Liver (tissue), 9 donors: Measurements from ENCODE around the gene DCST2. TPM values are rescaled to one million over a fixed set of nuclear protein-coding genes. Genes with fewer than 3 reads are reported as not detected.

Experiments used
- DNase-seq: peaks from one replicate; pipeline ENCODE4 v3.0.0-alpha.2; 2017; ENCODE audit warnings: low spot score
- H3K27ac ChIP-seq, 2 donors: one replicate each; pipeline ENCODE4 v1.7.0; 2013; ENCODE audit warnings: inconsistent platforms in 2 of 2, low read length in 2 of 2, control low read depth in 1 of 2, low read depth in 1 of 2, mild to moderate bottlenecking in 1 of 2
- H3K27me3 ChIP-seq, 4 donors: one replicate each; pipeline versions ENCODE4 v1.6.1 to v1.7.0; 2013; ENCODE audit warnings: low read length in 3 of 4, inconsistent platforms in 1 of 4, mild to moderate bottlenecking in 1 of 4, moderate library complexity in 1 of 4; ENCODE audit not compliant: control insufficient read depth in 4 of 4, insufficient read depth in 4 of 4
- H3K36me3 ChIP-seq, 4 donors: one replicate each; pipeline versions ENCODE4 v1.6.1 to v1.7.0; 2013; ENCODE audit warnings: low read length in 3 of 4, mild to moderate bottlenecking in 3 of 4, low read depth in 1 of 4, moderate library complexity in 1 of 4; ENCODE audit not compliant: control insufficient read depth in 4 of 4, insufficient read depth in 3 of 4
- H3K4me1 ChIP-seq, 4 donors: one replicate each; pipeline versions ENCODE4 v1.6.1 to v1.7.0; 2013; ENCODE audit warnings: low read length in 3 of 4, mild to moderate bottlenecking in 3 of 4, moderate library complexity in 1 of 4; ENCODE audit not compliant: control insufficient read depth in 4 of 4, insufficient read depth in 4 of 4
- H3K4me3 ChIP-seq, 3 donors: one replicate each; pipeline versions ENCODE4 v1.6.1 to v1.7.0; 2013; ENCODE audit warnings: low read length in 3 of 3, control low read depth in 1 of 3, low read depth in 1 of 3, mild to moderate bottlenecking in 1 of 3
- H3K9ac ChIP-seq, 2 donors: one replicate each; pipeline ENCODE4 v1.7.0; 2013; ENCODE audit warnings: low read length in 2 of 2, mild to moderate bottlenecking in 2 of 2, moderate library complexity in 2 of 2, control low read depth in 1 of 2, low read depth in 1 of 2
- H3K9me3 ChIP-seq, 4 donors: one replicate each; pipeline versions ENCODE4 v1.6.1 to v1.7.0; 2013; ENCODE audit warnings: low read length in 3 of 4; ENCODE audit not compliant: control insufficient read depth in 4 of 4
- EGR1 ChIP-seq, 2 donors: IDR thresholded peaks; 2 replicates each; pipeline ENCODE4 v1.6.1; 2016 to 2018; ENCODE audit warnings: antibody characterized with exemption in 2 of 2, low read depth in 2 of 2
- FOXA1 ChIP-seq: IDR thresholded peaks from 2 replicates; pipeline ENCODE4 v1.6.1; 2016; ENCODE audit warnings: antibody characterized with exemption
- FOXA2 ChIP-seq: IDR thresholded peaks from 2 replicates; pipeline ENCODE4 v1.6.1; 2016; ENCODE audit warnings: antibody characterized with exemption
- GABPA ChIP-seq, 2 donors: IDR thresholded peaks in 1 of 2; conservative IDR thresholded peaks in 1 of 2; 2 replicates each; pipeline ENCODE4 v1.6.1; 2016; ENCODE audit warnings: antibody characterized with exemption in 2 of 2, mild to moderate bottlenecking in 1 of 2, moderate library complexity in 1 of 2
- HNF4A ChIP-seq, 2 donors: conservative IDR thresholded peaks; 2 replicates each; pipeline ENCODE4 v1.6.1; 2016; ENCODE audit warnings: antibody characterized with exemption in 2 of 2, mild to moderate bottlenecking in 2 of 2
- HNF4G ChIP-seq: IDR thresholded peaks from 2 replicates; pipeline ENCODE4 v1.6.1; 2016; ENCODE audit warnings: antibody characterized with exemption
- JUND ChIP-seq, 2 donors: IDR thresholded peaks; 2 replicates each; pipeline ENCODE4 v1.6.1; 2016; ENCODE audit warnings: antibody characterized with exemption in 2 of 2
- NR2F2 ChIP-seq: IDR thresholded peaks from 2 replicates; pipeline ENCODE4 v1.6.1; 2016; ENCODE audit warnings: antibody characterized with exemption
- RAD21 ChIP-seq, 2 donors: IDR thresholded peaks; 2 replicates each; pipeline ENCODE4 v1.6.1; 2016; ENCODE audit warnings: antibody characterized with exemption in 2 of 2, mild to moderate bottlenecking in 2 of 2
- RXRA ChIP-seq, 2 donors: IDR thresholded peaks; 2 replicates each; pipeline ENCODE4 v1.6.1; 2017 to 2018; ENCODE audit warnings: antibody characterized with exemption in 2 of 2, mild to moderate bottlenecking in 1 of 2
- SP1 ChIP-seq: IDR thresholded peaks from 2 replicates; pipeline ENCODE4 v1.6.1; 2018; ENCODE audit warnings: antibody characterized with exemption, mild to moderate bottlenecking
- TAF1 ChIP-seq: conservative IDR thresholded peaks from 2 replicates; pipeline ENCODE4 v1.6.1; 2016; ENCODE audit warnings: antibody characterized with exemption, mild to moderate bottlenecking
- YY1 ChIP-seq: IDR thresholded peaks from 2 replicates; pipeline ENCODE4 v1.6.1; 2016; ENCODE audit warnings: antibody characterized with exemption, mild to moderate bottlenecking
- WGBS: extraction: QIAGEN DNeasy Blood & Tissue Kit; methylation state at CpG from one replicate; pipeline ENCODE4 v1.1.7; 2013; 5-methylcytosine and 5-hydroxymethylcytosine counted together
- polyA plus RNA-seq, 2 donors: library from polyadenylated mRNA; stranded (reverse) in 1 of 2; unstranded in 1 of 2; fragments of 200-250 nt in 1 of 2; fragments of >200 nt in 1 of 2; fragmentation: Nextera tagmentation in 1 of 2; extraction: Ambion mirVana in 1 of 2; gene quantifications; one replicate each; pipeline versions ENCODE4 v1.2.1 to v1.2.3, GENCODE V29; 2013 to 2015
- total RNA-seq, 2 donors: library from RNA; depleted of rRNA; stranded (reverse); fragments of >200 nt; gene quantifications; one replicate each; pipeline ENCODE4 v1.2.3, GENCODE V29; 2014
- TF ChIP-seq, protein P1 (sequence below): fragments of 150-350 bp; IDR thresholded peaks from 2 replicates; pipeline ENCODE4 v1.5.1; 2017; ENCODE audit warnings: improper control_type of control experiment, low read depth, low read length; ENCODE audit not compliant: missing input control
- TF ChIP-seq, protein P2 (sequence below): IDR thresholded peaks from 2 replicates; pipeline ENCODE4 v1.6.1; 2016; ENCODE audit warnings: antibody characterized with exemption
- TF ChIP-seq, protein P3 (sequence below): IDR thresholded peaks from 2 replicates; pipeline ENCODE4 v1.6.1; 2016; ENCODE audit warnings: antibody characterized with exemption
- TF ChIP-seq, protein P4 (sequence below): IDR thresholded peaks from 2 replicates; pipeline ENCODE4 v1.6.1; 2016; ENCODE audit warnings: antibody characterized with exemption, mild to moderate bottlenecking
- TF ChIP-seq, protein P5 (sequence below): IDR thresholded peaks from 2 replicates; pipeline ENCODE4 v1.6.1; 2016; ENCODE audit warnings: antibody characterized with exemption
- donor health status: healthy.
- donor health status: healthy.
- donor health status: healthy.
- donor health status: healthy.
- donor health status: healthy.

DCST2 gene
- total and polyA plus RNA-seq, 4 donors: 0.25 to 0.53 (median 0.27) TPM; not detected in 1

DNA sequence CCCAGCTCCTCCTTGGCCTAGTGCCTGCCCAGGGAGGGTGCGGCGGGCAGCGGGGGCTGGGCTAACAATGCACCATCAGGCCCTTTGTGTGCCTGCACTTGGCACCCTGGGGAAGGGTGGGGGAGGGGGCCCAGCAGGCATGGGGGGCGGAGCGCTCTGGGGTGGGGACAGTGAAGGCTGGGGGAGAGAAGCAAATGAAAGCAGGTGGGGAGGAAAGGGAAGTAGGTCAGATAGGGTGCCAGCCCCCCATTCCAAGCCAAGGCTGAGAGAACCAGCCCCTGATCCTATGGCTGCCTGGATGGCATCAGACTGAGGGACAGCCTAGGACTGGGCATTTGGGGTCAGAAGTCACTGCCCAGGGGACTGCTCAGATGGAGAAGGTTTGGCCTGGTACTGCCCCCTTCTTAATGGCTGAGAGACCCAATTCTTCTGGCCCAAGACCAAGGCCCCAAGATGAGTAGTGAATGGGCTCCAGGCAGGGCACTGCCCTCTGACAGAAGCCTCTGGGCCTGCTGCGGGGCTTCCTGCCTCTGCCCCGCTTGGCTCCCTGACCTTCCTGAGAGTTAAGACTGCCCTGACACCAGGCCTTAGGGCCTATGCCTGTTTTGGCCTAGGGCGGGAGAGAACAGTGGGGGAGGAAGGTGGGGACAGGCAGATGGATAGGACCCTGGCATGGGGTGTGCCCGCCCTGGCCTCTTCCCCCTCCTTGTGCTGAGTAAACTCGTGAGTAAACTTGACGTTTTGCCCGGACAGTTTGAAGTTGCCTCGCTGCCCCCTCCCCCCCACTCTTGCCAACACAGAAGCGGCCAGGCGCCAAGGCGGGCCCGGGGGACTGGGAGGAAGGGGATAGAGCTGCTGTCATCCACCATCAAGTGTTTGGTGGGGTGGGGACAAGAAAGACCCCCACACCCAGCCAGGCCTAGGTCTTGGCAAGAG, 28.2 kb downstream of the DCST2 start:
- WGBS: 19% methylated on average over 17 of the region's 17 CpGs
- TF ChIP-seq JUND (IDR thresholded peaks at IDR 0.05): peak; percentile 34 to 52
- peak in 1 of 2 donors; percentile 51 for TF ChIP-seq EGR1 (IDR thresholded peaks at IDR 0.05; ENCODE audit: low read depth in 2 of 2)
- no peak for TF ChIP-seq RAD21 (IDR thresholded peaks at IDR 0.05)
- peak; percentile 63 to 81 for TF ChIP-seq RXRA (IDR thresholded peaks at IDR 0.05)
- TF ChIP-seq, protein P1, sequence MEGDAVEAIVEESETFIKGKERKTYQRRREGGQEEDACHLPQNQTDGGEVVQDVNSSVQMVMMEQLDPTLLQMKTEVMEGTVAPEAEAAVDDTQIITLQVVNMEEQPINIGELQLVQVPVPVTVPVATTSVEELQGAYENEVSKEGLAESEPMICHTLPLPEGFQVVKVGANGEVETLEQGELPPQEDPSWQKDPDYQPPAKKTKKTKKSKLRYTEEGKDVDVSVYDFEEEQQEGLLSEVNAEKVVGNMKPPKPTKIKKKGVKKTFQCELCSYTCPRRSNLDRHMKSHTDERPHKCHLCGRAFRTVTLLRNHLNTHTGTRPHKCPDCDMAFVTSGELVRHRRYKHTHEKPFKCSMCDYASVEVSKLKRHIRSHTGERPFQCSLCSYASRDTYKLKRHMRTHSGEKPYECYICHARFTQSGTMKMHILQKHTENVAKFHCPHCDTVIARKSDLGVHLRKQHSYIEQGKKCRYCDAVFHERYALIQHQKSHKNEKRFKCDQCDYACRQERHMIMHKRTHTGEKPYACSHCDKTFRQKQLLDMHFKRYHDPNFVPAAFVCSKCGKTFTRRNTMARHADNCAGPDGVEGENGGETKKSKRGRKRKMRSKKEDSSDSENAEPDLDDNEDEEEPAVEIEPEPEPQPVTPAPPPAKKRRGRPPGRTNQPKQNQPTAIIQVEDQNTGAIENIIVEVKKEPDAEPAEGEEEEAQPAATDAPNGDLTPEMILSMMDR: no peak
- no peak for TF ChIP-seq FOXA2
- TF ChIP-seq, protein P2, sequence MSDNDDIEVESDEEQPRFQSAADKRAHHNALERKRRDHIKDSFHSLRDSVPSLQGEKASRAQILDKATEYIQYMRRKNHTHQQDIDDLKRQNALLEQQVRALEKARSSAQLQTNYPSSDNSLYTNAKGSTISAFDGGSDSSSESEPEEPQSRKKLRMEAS: peak; percentile 57
- peak; percentile 38 for TF ChIP-seq YY1
- TF ChIP-seq SP1: peak; percentile 63
- peak; percentile 35 for TF ChIP-seq FOXA1
- TF ChIP-seq, protein P3, sequence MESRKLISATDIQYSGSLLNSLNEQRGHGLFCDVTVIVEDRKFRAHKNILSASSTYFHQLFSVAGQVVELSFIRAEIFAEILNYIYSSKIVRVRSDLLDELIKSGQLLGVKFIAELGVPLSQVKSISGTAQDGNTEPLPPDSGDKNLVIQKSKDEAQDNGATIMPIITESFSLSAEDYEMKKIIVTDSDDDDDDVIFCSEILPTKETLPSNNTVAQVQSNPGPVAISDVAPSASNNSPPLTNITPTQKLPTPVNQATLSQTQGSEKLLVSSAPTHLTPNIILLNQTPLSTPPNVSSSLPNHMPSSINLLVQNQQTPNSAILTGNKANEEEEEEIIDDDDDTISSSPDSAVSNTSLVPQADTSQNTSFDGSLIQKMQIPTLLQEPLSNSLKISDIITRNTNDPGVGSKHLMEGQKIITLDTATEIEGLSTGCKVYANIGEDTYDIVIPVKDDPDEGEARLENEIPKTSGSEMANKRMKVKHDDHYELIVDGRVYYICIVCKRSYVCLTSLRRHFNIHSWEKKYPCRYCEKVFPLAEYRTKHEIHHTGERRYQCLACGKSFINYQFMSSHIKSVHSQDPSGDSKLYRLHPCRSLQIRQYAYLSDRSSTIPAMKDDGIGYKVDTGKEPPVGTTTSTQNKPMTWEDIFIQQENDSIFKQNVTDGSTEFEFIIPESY: no peak
- TF ChIP-seq HNF4G: no peak
- TF ChIP-seq, protein P4, sequence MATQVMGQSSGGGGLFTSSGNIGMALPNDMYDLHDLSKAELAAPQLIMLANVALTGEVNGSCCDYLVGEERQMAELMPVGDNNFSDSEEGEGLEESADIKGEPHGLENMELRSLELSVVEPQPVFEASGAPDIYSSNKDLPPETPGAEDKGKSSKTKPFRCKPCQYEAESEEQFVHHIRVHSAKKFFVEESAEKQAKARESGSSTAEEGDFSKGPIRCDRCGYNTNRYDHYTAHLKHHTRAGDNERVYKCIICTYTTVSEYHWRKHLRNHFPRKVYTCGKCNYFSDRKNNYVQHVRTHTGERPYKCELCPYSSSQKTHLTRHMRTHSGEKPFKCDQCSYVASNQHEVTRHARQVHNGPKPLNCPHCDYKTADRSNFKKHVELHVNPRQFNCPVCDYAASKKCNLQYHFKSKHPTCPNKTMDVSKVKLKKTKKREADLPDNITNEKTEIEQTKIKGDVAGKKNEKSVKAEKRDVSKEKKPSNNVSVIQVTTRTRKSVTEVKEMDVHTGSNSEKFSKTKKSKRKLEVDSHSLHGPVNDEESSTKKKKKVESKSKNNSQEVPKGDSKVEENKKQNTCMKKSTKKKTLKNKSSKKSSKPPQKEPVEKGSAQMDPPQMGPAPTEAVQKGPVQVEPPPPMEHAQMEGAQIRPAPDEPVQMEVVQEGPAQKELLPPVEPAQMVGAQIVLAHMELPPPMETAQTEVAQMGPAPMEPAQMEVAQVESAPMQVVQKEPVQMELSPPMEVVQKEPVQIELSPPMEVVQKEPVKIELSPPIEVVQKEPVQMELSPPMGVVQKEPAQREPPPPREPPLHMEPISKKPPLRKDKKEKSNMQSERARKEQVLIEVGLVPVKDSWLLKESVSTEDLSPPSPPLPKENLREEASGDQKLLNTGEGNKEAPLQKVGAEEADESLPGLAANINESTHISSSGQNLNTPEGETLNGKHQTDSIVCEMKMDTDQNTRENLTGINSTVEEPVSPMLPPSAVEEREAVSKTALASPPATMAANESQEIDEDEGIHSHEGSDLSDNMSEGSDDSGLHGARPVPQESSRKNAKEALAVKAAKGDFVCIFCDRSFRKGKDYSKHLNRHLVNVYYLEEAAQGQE: no peak
- peak in 1 of 2 donors; percentile 53 for TF ChIP-seq GABPA (IDR thresholded peaks at IDR 0.05 in 1 of 2, conservative IDR thresholded peaks at IDR 0.05 in 1 of 2)
- no peak for TF ChIP-seq TAF1
- TF ChIP-seq NR2F2: peak; percentile 30
- TF ChIP-seq, protein P5, sequence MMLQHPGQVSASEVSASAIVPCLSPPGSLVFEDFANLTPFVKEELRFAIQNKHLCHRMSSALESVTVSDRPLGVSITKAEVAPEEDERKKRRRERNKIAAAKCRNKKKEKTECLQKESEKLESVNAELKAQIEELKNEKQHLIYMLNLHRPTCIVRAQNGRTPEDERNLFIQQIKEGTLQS: no peak
- TF ChIP-seq HNF4A (conservative IDR thresholded peaks at IDR 0.05): peak; percentile 50 to 72
- Histone ChIP-seq H3K9me3 (no peaks in the 10 kb centered on the region), H3K4me3 (peak overlapping the region in 2 of 3 donors; percentile 7 to 73), H3K36me3 (no peaks in the 10 kb centered on the region), H3K9ac (peak overlapping the region; percentile 5 to 15), H3K27me3 (no peaks in the 10 kb centered on the region), H3K4me1 (peaks cover 40 to 72% (median 58%) of the 10 kb centered on the region in 4 donors), H3K27ac (peak overlapping the region; percentile 87 to 99)
- DNase-seq: no peak
